NCI-H1694 treated with DMSO at 0.1 percent for 48 hours (cell line): ENCODE results near the gene COLEC11.
"Not testable (repeated sequence)": the region's sequence is repeated elsewhere in the genome, so short reads cannot be mapped to it uniquely, and the experiment has no call there.

Experiments
- DNase-seq: peaks from one replicate; lab custom pipeline; 2025; lab: John Stamatoyannopoulos, UW

Gene COLEC11

GRCh38 chr2:3594493-3595281 is at the start of gene COLEC11:
Gene COLEC11, plus strand, starts transcription at chr2:3595112. Its CDS starts 9,229 bp downstream, at chr2:3604341.
- no peak for DNase-seq

GRCh38 chr2:3545788-3546478 is 49.0 kb upstream of the COLEC11 start:
- DNase-seq, result no peak

- DNase-seq, result no peak
Observed at GRCh38 chr2:3547915-3548314, 47.0 kb upstream of the COLEC11 start.

GRCh38 chr2:3553946-3554345 is 41.0 kb upstream of the COLEC11 start:
- no peak for DNase-seq

GRCh38 chr2:3557639-3558204 is 37.2 kb upstream of the COLEC11 start:
- DNase-seq, result no peak

- DNase-seq, result peak; percentile 98
Observed at GRCh38 chr2:3558205-3559014, 36.5 kb upstream of the COLEC11 start, which contains the start of gene RNASEH1. Gene RNASEH1, minus strand, starts transcription at chr2:3558333. Its CDS starts 73 bp downstream, at chr2:3558260.

- no peak for DNase-seq
Observed at GRCh38 chr2:3563521-3563976, 31.4 kb upstream of the COLEC11 start.

GRCh38 chr2:3565117-3565516 is 29.8 kb upstream of the COLEC11 start:
- DNase-seq, result no peak

- no peak for DNase-seq
Observed at GRCh38 chr2:3566806-3567205, 28.1 kb upstream of the COLEC11 start.

GRCh38 chr2:3569656-3570055 is 25.3 kb upstream of the COLEC11 start:
- DNase-seq, result not testable (repeated sequence)

GRCh38 chr2:3571284-3571683 is 23.6 kb upstream of the COLEC11 start:
- DNase-seq, result no peak

GRCh38 chr2:3572620-3573019 is 22.3 kb upstream of the COLEC11 start:
- DNase-seq, result no peak

- no peak for DNase-seq
Observed at GRCh38 chr2:3574155-3574554, 20.8 kb upstream of the COLEC11 start.

- no peak for DNase-seq
Observed at GRCh38 chr2:3575534-3576262, 19.2 kb upstream of the COLEC11 start.

- DNase-seq, result not testable (repeated sequence)
Observed at GRCh38 chr2:3576263-3576630, 18.7 kb upstream of the COLEC11 start.

GRCh38 chr2:3578987-3579386 is 15.9 kb upstream of the COLEC11 start:
- no peak for DNase-seq

- no peak for DNase-seq
Observed at GRCh38 chr2:3580449-3580848, 14.5 kb upstream of the COLEC11 start.

GRCh38 chr2:3581367-3582262 is 13.3 kb upstream of the COLEC11 start:
- no peak for DNase-seq

- DNase-seq, result no peak
Observed at GRCh38 chr2:3584076-3584475, 10.8 kb upstream of the COLEC11 start.

GRCh38 chr2:3584608-3585260 is 10.2 kb upstream of the COLEC11 start:
- DNase-seq, result no peak
